IPS-NIHi7 (cell line): ENCODE data around the gene ADARB2.
"Not testable (repeated sequence)": the region's sequence is repeated elsewhere in the genome, so short reads cannot be mapped to it uniquely, and the experiment has no call there.

ENCODE experiments used
- DNase-seq: peaks from one replicate; pipeline ENCODE4 v3.0.0; 2012; ENCODE audit warnings: mixed read lengths; ENCODE audit errors: extremely low spot score

ADARB2 gene

DNA sequence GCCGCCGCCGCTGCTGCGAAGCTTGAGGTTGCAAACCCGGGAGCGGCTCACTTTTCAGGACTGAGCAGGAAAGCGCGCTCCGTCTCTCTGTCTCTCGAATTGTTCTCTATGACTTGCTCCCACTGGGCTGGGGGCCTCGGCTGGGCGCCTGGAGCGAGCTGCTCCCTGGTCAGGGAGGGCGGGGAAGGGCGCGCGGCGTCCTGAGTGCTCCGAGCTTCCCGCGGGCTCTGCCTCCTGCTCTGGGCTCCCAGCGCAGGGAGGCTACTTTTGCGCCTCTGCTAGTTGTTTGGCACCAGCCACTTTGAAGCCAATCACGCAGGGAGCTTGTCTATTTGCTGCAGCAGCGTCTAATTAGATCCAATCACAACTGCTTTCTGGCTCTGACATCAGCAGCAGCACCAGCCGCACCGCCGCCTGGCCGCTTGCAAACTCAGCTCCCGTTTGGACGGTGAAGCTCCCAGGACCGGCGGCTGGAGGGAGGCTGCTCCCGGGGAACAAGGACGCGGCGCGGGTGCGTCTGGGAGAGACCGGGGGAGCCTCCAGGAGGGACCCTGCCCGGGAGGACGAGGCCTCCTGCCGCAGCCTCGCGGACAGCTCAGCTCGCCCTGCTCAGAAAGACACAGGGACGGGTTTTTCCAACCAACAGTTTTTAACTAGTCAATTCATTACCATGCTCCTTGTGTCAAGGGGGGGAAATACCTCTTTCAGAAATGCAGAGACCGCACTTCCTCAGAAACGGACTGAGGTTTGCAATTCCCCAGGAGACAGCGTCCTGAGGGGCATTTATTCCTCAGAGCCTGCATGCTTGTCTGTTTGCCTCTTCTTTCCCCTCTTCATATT, at the start of gene ADARB2:
Gene ADARB2, minus strand, starts transcription at position 304 of the 840 bp plus-strand sequence.
- peak; percentile 84 for DNase-seq

DNA sequence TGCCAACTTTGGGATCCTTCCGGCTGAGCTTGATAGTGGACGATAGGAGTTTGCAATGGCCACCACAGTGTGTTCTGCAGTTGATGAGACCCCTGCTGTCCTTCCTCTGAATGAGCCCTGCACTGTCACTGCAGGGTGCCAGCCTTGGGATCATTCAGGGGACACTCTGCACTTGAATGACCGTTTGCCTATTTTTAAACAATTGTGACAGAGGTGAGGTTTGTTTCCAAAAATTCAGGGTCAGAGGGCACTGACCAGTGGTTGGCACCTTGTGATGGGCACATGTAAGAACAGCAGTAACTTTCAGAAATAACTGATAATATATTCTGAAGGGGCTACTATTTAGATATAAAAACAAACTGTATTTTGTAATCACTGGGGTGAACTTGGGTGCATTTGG, 48.5 kb upstream of the ADARB2 start:
- no peak for DNase-seq

DNA sequence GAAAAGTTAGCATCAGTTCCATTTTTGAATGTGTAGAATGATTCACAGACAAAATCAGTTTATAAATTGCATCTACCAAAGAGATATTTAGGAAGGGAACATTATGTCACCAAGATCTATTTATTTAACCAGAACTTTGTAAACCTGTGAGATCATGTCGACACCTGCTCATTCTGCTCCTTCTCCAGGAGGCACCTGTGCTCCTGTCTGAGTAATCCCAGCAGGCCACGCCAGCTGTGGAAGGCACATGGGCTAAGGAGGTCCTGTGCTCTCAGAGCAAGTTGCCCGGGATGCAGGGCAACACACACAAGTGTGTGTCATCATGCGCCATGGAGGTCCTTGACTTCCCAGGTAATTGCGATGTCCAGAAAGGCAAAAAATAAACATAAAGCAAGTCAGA, 45.5 kb upstream of the ADARB2 start:
- no peak for DNase-seq

DNA sequence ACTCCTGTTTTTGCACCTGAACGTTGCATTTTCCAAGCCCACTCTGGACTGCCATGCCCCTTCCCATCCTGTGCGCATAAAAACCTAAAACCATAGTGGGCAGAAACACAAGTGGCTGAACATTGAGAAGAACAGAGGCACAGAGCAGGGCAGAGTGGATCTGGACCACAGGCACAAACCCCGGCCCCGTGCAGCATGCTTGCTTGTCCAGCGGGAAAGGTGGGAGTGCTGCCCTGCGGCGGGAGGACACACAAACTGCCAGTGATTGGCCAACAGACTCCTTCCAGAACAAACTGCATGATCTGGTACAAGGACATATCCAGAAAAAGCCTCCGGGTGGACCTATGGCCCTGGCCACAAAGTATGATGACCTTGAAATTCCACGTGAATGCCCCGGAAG, 42.5 kb upstream of the ADARB2 start:
- no peak for DNase-seq

DNA sequence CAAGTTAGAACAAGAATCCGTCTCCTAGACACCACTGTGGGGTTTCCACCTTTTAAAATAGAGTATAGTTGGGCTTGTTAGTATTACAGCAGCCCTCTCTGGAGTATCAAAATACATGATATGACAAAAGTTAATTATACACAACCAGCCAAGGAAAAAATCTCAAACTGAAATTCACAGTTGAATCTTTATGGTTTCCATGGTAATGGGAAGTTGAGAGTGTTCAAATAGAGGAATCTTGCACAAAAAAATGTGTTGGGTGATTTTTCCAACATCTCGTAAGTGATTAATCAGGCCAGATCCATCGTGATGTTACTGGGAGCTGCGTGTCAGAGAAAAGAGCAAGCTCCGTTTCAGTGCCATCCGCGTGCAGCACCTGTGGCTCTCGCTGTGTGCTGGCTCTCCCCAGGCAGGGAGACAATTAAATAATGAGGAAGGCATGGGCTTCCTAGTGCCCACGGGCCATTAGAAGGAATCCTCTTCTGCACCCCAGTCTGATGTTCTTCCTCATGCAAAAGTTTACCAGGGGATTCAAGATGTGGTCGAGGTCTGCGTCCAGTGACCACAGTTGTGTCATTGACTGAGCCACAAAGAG, 41.1 kb upstream of the ADARB2 start:
- DNase-seq = no peak

DNA sequence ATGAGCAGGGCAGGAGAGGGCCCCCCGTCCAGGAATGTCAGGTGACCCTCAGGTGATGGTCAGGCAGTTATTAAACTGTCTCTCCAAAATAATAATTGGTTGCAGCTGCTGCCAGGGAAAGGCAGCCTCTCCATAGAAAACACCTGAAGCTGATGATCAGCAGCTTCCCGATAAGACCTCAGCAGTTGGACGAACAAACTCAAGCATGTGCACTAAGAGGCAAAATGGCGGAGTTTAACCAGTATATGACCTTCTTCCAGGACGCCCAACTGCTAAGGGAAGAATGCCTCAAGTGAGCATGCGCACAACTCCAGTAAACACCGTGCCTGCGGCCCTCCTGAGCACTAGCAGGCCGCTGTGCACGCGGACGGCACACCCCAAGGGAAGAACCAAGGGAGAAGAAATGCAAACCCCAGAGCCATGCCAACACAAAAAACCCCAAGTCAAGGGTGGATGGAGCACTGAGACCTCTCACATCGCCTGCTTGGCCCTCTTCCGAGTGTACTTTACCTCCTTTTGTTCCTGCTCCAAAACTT, 38.9 kb upstream of the ADARB2 start:
- DNase-seq = no peak

DNA sequence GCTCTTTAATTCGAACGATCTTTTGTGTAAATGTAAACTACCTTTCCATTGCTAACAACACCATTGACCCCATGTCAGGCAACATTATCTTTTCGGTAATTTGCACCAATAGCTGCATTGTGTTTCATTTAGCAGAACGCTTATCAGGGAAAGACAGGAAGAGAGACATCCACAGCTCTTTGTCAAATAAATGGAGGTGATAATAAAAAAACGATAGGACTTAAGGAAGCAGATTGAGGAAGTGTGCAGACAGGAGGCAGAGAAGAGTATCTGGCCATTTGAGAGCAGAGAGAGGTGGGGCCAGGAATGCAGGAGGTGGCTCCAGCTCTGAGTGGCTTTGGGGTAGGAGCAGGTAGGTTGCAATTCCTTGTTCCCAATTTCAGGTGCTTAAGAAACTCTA, 37.5 kb upstream of the ADARB2 start:
- DNase-seq = peak; percentile 45

DNA sequence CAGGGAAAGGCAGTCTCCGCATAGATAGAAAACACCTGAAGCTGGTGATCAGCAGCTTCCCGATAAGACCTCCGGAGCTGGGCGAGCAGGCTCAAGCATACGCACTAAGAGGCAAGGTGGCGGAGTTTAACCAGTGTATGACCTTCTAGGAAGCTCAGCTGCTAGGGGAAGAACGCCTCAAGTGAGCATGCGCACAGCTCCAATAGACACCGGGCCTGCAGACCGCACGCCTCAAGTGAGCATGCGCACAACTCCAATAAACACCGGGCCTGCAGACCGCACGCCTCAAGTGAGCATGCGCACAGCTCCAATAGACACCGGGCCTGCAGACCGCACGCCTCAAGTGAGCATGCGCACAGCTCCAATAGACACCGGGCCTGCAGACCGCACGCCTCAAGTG, 35.9 kb upstream of the ADARB2 start:
- DNase-seq = not testable (repeated sequence)

DNA sequence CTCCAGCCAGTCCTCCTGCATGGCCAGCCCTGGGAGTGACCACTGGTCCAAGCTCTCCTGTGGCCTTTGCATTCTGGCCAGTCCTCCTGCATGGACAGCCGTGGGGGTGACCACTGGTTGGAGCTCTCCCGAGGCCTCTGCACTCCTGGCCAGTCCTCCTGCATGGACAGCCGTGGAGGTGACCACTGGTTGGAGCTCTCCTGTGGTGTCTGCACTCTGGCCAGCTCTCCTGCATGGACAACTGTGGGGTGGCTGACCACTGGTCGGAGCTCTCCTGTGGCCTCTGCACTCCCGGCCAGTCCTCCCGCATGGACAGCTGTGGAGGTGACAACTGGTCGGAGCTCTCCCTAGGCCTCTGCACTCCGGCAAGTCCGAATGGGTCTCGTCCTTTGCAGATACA, 28.7 kb upstream of the ADARB2 start:
- no peak for DNase-seq

DNA sequence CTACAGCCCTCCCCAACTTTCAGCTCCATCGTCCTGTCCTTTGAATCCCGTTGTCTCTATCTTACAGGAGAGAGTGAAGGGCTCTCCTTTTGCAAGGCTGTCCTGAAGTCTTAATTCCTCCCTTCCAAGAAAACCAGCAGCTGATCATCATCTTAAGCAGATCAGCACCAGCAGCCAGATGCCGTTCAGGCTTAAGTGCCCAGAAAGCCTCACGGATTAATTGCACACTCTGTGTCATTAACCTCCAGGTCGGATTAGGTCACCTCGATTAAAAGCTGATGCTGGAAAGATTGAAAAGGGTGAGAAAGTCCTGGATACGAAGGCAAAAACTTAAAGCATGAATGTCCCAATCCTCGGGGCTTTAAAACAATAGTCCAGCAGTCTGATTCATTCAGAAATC, 24.8 kb upstream of the ADARB2 start:
- DNase-seq = no peak

DNA sequence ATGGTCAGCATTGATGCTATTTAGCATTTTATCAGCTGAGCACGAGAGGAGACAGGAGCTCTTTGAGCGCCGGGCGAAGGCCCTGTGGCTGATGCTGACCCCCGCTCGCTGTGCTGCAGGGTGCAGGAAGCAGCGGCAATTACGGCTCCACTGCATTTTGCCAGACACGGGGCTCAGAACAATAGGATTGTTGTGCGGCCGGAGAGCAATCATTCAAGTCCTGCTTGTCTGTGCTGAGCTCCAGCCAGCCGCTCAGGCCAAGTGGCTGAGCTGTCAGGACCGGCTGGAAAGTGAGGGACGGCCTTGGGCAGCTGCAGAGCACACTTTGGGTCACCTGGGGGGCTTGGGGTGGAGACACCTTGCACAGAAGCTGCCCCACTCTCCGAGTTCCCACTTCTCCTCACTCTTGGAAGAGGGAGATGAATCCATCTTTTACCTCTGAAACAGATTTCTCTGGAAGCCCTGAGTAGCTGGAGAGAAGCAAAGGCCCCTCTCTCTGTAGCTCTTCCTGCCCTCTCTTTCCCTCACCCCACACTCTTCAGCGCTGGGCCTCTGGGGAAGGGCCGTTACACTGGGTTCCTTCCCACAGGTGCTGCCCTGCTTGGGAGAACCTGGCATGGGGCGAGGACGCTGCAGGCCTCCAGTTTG, 17.3 kb upstream of the ADARB2 start:
- DNase-seq = no peak

DNA sequence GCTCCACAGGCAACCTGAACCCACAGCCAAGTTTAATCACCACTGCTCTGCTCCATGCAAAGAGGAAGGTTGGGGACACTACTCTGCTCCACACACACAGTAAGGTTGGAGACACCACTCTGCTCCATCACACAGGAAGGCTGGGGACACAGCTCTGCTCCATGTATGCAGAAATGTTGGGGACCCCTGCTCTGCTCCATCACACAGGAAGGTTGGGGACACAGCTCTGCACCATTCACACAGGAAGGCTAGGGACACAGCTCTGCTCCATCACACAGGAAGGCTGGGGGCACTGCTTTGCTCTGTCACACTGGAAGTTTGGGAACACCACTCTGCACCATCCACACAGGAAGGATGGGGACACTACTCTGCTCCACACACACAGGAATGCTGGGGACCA, 14.8 kb upstream of the ADARB2 start:
- DNase-seq = no peak

DNA sequence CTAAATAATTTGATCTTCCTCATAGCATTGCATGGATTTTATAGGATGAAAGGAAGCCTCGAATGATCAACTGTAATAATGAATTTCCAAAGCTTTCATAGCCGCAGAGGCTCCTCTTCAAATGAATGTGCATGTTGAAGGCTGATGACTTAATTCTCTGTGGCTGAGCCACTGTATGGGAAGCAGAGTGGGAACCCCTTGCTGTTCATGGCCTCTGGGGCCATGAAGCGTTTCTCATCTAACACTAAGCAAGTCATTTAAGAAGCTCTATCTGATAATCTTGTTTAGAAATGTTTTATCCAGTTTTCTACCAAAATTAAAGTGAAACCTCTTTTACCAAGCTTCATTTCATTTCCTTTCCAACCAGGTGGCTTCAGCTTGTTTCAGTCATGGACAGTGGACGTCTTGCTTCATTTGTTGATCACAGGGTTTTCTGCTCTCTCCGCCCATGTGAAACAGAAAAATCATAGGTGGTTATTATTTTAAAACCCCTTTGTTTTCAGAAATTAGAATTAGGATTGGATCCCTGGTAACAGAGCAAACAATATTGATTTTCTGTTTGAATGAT, 10.3 kb upstream of the ADARB2 start:
- DNase-seq = no peak

DNA sequence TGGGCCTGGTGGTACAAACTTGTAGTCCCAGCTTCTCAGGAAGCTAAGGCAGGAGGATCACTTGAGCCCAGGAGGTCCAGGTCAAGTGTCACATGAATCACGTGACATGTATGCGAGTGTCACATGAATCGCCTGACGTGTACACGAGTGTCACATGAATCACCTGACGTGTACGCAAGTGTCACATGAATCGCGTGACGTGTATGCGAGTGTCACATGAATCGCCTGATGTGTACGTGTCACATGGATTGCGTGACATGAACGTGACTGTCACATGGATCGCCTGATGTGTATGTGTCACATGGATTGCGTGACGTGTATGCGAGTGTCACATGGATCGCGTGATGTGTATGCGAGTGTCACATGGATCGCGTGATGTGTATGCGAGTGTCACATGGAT, 9.5 kb upstream of the ADARB2 start:
- DNase-seq = no peak

DNA sequence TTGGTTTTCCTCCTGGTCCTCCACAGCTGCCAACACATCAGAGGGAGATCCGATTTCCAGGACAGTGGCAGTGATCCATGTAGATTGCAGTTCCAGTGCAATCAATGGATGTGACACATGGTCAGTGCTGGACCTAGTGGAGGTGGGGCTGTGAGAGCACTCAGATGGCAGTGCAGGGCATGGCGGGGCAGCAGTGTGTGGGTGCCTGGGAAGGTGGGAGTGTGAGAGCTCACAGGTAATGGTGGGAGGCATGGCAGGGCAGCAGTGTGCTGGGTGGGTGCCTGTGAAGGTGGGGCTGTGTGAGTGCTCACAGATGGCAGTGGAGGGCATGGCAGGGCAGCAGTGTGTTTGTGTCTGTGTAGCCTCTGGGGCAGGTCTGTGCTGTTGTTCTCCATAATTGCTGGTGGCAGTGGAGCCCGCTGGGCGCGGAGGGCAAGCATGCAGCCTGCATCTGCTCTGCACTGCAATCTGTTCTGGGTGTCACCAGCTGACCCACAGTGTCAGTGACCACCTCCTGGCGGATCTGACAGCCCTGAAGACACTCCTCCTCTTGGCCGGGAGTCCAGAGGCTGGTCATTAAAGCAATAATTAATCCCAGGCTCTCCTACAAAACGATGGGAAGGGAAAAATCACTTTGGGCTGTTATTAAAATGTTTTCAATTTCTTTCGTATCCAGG, 8.6 kb upstream of the ADARB2 start:
- DNase-seq = no peak

DNA sequence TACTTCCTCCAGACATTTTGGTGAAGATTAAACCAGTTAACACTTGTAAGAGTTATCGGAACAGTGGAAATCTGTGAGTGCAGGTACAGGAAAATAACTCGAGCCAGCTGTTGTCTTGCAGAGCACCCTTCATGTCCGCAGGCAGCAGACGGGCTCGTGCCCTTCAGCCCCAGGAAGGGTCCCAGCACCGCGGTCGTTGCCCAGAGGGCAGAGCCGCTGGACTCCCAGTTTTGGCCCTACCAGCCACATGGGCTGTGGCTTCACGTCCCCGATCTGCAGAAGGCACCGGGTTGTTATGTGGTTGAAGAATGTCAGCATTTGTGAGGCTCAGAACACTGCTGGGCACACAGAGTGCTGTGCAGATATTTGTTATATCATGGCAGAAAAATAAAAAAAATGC, 7.2 kb upstream of the ADARB2 start:
- no peak for DNase-seq

DNA sequence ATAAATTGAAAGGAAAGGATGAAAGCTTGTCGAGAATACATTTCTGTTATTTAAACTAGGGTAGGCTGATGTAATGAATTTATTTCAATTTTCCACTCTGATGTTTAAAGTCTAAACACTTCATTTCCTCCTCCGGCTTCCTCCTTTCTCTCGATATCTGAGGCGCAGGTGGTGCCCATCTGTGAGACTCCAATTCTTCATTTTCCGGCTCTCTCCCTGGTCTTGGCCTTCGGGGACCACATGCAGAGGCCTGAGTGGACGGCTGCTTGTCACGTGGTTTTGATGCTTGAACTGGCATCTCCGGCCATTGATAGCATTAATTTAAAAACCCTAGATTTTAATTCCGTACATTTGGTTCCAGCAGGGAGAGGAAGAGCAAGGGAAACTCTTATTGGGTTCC, 5.8 kb upstream of the ADARB2 start:
- no peak for DNase-seq

DNA sequence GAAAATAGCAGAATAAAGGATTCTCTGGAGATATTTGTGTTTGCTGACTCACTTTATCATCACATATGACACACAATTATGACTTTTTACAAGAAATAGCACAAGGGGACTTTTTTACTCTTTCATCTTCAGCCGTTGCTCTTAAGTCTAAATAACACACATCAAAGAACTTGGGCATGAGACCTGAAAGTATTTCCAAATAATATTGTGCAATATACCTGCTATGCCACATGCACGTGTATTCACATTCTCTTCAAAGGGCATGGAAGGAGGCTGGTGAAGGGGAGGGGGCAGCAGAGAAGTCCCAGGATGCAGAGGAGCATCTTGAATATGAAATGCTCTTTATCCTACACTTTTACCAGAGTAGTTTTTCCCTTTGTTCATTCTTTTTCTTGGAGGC, 4.1 kb upstream of the ADARB2 start:
- no peak for DNase-seq

DNA sequence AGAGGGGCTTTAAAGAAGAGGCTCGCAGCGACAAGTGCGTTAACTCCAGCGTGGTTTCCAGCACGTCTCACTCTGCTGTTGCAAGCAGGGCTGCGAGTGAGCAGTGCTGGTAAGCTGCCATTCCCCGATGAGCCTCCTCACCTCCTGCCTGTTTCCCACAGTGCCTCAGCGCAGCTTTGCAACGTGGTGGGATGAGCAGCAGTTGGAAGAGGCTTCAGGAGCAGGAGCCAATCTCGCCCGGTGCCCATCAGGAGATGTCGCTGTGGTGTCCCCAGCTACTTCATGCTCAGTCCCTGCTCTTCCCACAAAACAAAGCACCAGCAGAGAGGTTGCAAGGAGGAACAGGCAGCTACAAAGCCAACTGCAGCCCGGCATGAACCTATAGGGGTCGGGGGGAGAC, 2.4 kb upstream of the ADARB2 start:
- DNase-seq = no peak

DNA sequence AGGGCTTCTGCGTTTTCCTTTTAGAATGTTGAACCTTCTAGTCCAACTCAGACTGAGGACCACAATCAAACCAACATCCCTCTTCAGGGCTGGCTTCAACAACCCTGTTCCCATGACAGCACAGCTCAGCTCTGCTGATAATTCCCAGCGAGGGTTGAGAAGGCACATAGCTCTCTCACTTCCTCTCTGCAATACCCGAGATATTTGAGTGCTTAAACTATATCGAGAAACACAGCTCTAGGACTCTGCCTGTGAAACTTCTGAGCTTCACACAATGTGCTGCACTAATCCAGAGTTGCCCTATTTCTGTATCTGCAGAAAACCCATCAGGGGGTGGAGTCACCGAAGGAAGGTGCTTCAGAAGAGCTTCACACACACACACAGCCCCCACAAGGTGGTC, 1.6 kb upstream of the ADARB2 start:
- no peak for DNase-seq

DNA sequence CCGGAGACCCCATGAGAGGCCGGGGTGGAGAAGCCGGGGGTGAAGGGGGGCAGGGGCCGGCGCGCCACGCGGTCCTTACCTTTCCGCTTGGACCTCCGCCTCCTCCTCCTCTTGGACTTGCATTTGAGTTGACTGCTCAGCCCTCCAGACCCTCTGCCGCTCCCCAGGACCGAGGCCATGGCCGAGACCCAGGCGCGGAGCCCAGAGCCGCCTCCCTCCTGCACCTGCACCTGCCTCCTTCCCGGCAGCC, 428 bp downstream of the ADARB2 start:
- DNase-seq = no peak
